Activated CD4-positive, alpha-beta T cell treated with anti-CD3 and anti-CD28 coated beads, Interleukin-2, amount 50 U/mL, for 24 hours (primary cell): ENCODE results near the gene CTIF.
A peak's percentile ranks its signal among the peaks of the same experiment; 100 is the strongest.

Experiments
- DNase-seq, 2 donors: peaks; one replicate each; pipeline ENCODE4 v3.0.0-alpha.2; 2020; ENCODE audit warnings: low read depth in 1 of 2, low spot score in 1 of 2

Gene CTIF

DNA sequence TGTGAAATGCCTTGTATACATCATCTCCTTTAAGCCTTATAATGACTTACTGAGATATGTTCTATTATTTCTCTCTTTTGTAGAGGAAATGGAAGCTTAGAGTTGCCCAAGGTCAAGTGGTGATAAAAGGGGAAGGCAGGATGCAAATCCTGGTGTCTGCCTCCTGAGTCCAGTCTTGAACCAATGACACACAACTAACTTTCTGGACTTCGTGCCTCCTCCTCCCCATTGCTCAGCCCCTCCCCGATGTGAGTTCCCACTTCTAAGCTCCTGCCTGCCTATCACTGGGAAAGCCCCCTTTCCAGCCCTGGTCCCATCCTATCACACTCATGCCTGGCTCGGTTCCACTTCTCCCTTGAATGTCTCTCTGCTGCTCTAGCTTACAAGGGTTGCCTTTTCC lies 6.9 kb upstream of the CTIF start:
- DNase-seq: no peak

- no peak for DNase-seq
Observed at GRCh38 chr18:48533340-48534070, 5.3 kb upstream of the CTIF start.

- DNase-seq: no peak
Observed at GRCh38 chr18:48534364-48534763, 4.5 kb upstream of the CTIF start.

- DNase-seq: no peak
Observed at GRCh38 chr18:48535956-48536355, 2.9 kb upstream of the CTIF start.

- DNase-seq: no peak
Observed at GRCh38 chr18:48536516-48536915, 2.3 kb upstream of the CTIF start.

- DNase-seq: peak in 1 of 2 donors; percentile 14
Observed at GRCh38 chr18:48539406-48540250, 797 bp downstream of the CTIF start.

GRCh38 chr18:48540251-48541025 lies 1.6 kb downstream of the CTIF start:
- peak in 1 of 2 donors; percentile 10 for DNase-seq

GRCh38 chr18:48541026-48541746 lies 2.4 kb downstream of the CTIF start:
- DNase-seq: no peak

DNA sequence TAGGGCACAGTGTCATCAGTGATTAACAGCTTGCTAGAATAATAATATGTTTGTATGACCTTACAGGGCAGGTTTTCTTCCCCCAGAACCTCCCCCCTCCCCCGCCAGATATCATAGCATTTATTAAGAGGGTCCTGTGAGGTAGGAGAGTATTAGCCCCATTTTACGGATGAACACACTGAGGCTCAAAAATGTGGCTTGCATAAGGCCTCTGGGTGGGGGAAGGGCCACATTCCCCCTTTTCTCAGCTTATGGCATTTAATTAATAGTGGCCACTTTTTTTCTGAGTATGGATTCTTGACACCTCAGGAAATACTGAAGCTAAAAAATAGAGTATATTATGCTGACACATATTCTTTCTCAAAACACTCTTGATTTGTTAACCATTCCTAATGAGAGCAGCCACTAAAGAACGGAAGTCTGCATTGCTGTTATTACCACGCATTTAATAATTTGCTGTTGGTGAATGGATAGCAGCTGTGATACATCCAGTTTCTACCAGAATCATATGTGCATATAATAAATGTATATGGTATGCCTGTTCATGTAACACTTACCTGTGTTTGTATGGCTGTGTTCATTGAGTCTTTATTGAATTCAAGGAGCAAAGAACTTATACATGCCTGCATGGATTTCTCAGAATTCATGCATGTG lies 3.0 kb downstream of the CTIF start:
- no peak for DNase-seq

- no peak for DNase-seq
Observed at GRCh38 chr18:48542513-48543181, 3.8 kb downstream of the CTIF start.

DNA sequence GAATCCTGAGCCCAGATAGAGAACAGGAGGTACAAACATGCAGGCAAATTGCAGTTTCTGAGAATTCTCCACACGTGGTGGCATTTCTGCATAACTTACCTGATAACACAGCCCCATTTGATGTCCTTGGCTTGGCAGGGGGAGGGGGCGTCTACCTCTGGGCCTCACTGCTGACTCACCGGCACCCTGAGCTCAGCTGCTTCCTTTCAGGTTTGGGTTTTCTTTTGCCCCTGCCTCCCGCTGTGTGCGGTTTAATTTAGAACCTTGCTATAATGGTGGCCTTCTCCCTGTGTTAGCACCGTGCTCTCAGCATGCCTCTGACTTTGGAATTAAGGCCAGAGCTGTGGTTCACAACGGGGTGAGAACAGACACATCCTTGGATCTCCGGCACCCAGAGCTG lies 4.4 kb downstream of the CTIF start:
- no peak for DNase-seq

DNA sequence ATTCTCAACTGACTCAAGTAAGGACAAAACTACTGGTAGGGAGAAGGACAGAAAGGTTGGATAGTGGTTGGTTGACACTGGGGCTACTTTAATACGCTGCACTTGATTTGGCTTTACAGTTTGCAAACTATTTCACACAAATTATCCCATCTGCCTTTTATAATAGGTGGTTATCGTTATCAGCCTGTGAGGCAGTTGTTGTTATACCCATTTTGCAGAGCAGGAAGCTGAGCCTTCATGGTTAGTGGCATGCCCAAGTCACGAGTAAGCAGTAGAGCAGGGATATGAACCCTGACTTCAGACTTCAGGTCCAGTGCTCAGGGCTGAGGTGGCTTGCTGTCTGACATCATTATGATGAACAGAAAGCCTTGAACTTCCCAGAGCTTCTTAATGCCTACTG lies 5.3 kb downstream of the CTIF start:
- no peak for DNase-seq

GRCh38 chr18:48544661-48545415 lies 6.0 kb downstream of the CTIF start:
- no peak for DNase-seq

DNA sequence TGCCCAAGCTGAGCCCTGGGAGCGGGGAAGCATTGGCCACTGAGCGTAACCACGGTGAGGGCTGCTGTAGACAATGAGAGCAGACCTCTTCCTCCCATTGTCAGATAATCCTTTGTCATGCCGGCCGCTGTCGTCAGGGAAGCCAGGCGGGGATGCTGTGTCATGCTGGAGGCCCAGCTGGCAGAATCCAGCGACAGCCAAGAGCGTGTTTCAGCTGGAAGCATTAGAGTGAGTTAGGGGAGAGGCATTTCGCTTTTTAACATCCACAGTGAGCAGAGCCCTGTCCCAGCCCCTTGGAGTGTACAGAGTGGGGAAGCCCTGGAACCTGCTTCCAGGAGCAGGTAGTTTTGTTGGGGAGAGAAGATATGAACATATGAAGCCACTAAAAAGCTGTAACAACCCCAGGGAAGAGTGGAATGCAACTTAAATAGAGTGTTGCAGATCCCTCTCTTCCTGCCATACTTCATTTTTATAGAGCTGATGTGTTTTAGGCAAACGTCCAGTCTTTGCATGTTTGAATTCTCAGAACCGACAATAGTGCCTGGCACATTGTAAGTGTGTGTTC lies 7.0 kb downstream of the CTIF start:
- DNase-seq: no peak

DNA sequence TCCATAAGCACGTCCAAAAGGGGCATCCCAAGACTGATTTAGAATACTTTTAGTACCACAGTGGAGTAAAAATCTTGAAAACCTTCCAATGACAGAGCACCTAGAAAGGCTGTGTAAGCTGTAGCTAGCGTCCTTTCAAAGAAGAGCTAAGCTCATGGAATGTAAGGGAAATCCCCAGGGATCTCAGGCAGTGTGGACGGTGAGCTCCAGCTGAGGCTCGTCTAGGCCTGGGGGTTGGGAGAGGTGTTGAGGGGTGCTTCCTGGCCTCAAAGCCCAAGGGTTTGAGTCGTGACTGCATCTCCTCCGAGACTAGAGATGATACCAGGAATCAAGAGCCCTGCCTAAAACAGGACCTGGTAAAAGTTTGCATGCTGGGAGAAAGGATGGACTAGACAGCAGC lies 7.6 kb downstream of the CTIF start:
- no peak for DNase-seq

DNA sequence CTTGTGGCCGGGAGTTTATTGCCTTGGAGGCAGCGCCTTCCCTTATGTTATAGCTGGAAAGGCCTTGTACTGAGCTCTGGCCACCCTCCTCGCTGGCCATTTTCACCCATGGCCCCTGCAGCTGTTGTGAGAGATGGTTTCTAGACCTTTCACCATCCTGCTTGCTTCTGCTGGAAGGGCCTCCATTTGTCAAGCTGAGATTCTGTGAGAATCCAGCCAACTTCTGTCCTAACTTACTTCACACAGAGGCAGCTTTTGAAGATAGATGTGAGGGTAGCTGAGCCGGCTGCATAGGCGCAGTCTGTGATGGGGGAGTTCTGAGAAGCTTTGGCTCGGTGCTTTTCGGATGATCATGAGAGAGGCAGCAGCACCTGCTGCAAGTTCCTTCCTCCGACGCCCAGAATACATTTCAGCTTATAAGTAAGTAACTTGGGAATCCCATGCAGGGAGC lies 8.7 kb downstream of the CTIF start:
- DNase-seq: no peak

- no peak for DNase-seq
Observed at GRCh38 chr18:48548011-48548771, 9.4 kb downstream of the CTIF start.

- DNase-seq: no peak
Observed at GRCh38 chr18:48548921-48549320, 10.1 kb downstream of the CTIF start.
